Activated T-helper 17 cell treated with anti-CD3 and anti-CD28 coated beads, Interleukin-2, amount 50 U/mL, for 72 hours (primary cell): ENCODE results near the gene PLCXD1. TPM values are rescaled to one million over a fixed set of nuclear protein-coding genes. Genes with fewer than 3 reads are reported as not detected.
"Not testable (repeated sequence)": the region's sequence is repeated elsewhere in the genome, so short reads cannot be mapped to it uniquely, and the experiment has no call there.

Experiments
- ATAC-seq: fragments of 150-1000 bp; cut with Tn5 transposase; replicated peaks from 2 replicates; pipeline ENCODE4 v1.10.0; 2021; ENCODE audit warnings: mild to moderate bottlenecking, moderate library complexity
- H3K27ac Mint-ChIP-seq: one replicate; pipeline ENCODE4 v1.8.0; 2022; ENCODE audit warnings: mixed read lengths
- H3K27me3 Mint-ChIP-seq: one replicate; pipeline ENCODE4 v1.8.0; 2022; ENCODE audit warnings: mixed read lengths
- H3K36me3 Mint-ChIP-seq: one replicate; pipeline ENCODE4 v1.8.0; 2022; ENCODE audit warnings: low read depth, mild to moderate bottlenecking, mixed read lengths
- H3K4me1 Mint-ChIP-seq: one replicate; pipeline ENCODE4 v1.8.0; 2022; ENCODE audit warnings: mixed read lengths
- H3K4me3 Mint-ChIP-seq: one replicate; pipeline ENCODE4 v1.8.0; 2022; ENCODE audit warnings: mild to moderate bottlenecking, mixed read lengths
- H3K9me3 Mint-ChIP-seq: one replicate; pipeline ENCODE4 v1.8.0; 2022; ENCODE audit warnings: mixed read lengths
- total RNA-seq, 2 donors: library from RNA; stranded (reverse); gene quantifications; one replicate each; pipeline ENCODE4 v1.2.3, GENCODE V29; 2022

PLCXD1 gene
- 10 to 100 TPM; 53.0 to 96.2 TPM for total RNA-seq

- Mint-ChIP-seq H3K27me3 (no peaks in the 10 kb centered on the region), H3K9me3 (no peaks in the 10 kb centered on the region), H3K36me3 (peaks cover 24% of the 10 kb centered on the region), H3K4me1 (peaks cover 9% of the 10 kb centered on the region), H3K4me3 (peak within 1 kb of the TSS; percentile 88), H3K27ac (no peak within 1 kb of the TSS)
- ATAC-seq, result no peak
Observed at GRCh38 chrX:281166-281999, at the start of gene PLCXD1. PLCXD1 (plus strand) TSS chrX:281381; CDS start chrX:284188, 2,807 bp downstream.

GRCh38 chrX:231637-232277 is 49.4 kb upstream of the PLCXD1 start:
- H3K9me3 Mint-ChIP-seq, result not testable (repeated sequence)

GRCh38 chrX:232278-232655 is 48.9 kb upstream of the PLCXD1 start:
- H3K4me3 Mint-ChIP-seq, H3K27ac Mint-ChIP-seq, H3K9me3 Mint-ChIP-seq, H3K36me3 Mint-ChIP-seq, H3K27me3 Mint-ChIP-seq, H3K4me1 Mint-ChIP-seq: not testable (repeated sequence)
- peak; percentile 50 for ATAC-seq

More at GRCh38 chrX:231637-232277, 49.4 kb upstream of the PLCXD1 start:
- H3K4me3 Mint-ChIP-seq, H3K27me3 Mint-ChIP-seq, H3K27ac Mint-ChIP-seq, H3K4me1 Mint-ChIP-seq, H3K36me3 Mint-ChIP-seq: not testable (repeated sequence)
- peak; percentile 92 for ATAC-seq

- H3K4me3 Mint-ChIP-seq, H3K27me3 Mint-ChIP-seq, H3K9me3 Mint-ChIP-seq, H3K4me1 Mint-ChIP-seq, ATAC-seq, H3K27ac Mint-ChIP-seq, H3K36me3 Mint-ChIP-seq: not testable (repeated sequence)
Observed at GRCh38 chrX:236201-236600, 45.0 kb upstream of the PLCXD1 start.

GRCh38 chrX:250965-251364 is 30.2 kb upstream of the PLCXD1 start:
- Mint-ChIP-seq H3K27me3 (no peaks in the 10 kb centered on the region), H3K36me3 (no peaks in the 10 kb centered on the region), H3K9me3 (peaks cover 5% of the 10 kb centered on the region), H3K27ac (peak overlapping the region; percentile 91), H3K4me1 (peaks cover 13% of the 10 kb centered on the region), H3K4me3 (peak overlapping the region; percentile 45)
- ATAC-seq, result no peak

GRCh38 chrX:251396-252243 is 29.6 kb upstream of the PLCXD1 start:
- H3K4me3 Mint-ChIP-seq, result peak overlapping the region; percentile 45
- H3K27me3 Mint-ChIP-seq, H3K9me3 Mint-ChIP-seq, H3K36me3 Mint-ChIP-seq, ATAC-seq: not testable (repeated sequence)
- H3K4me1 Mint-ChIP-seq, result peaks cover 13% of the 10 kb centered on the region
- H3K27ac Mint-ChIP-seq, result peak overlapping the region; percentile 91

GRCh38 chrX:252244-252956 is 28.8 kb upstream of the PLCXD1 start:
- Mint-ChIP-seq H3K4me1 (peaks cover 13% of the 10 kb centered on the region), H3K36me3 (no peaks in the 10 kb centered on the region), H3K27me3 (no peaks in the 10 kb centered on the region), H3K9me3 (peaks cover 5% of the 10 kb centered on the region), H3K4me3 (no peak overlapping the region), H3K27ac (peak overlapping the region; percentile 5)
- ATAC-seq, result no peak

- Mint-ChIP-seq H3K9me3 (peaks cover 5% of the 10 kb centered on the region), H3K4me1 (peaks cover 13% of the 10 kb centered on the region), H3K4me3 (no peak overlapping the region), H3K27me3 (no peaks in the 10 kb centered on the region), H3K27ac (peak overlapping the region; percentile 5), H3K36me3 (no peaks in the 10 kb centered on the region)
- ATAC-seq, result no peak
Observed at GRCh38 chrX:252957-253291, 28.3 kb upstream of the PLCXD1 start.

- Mint-ChIP-seq H3K36me3 (no peaks in the 10 kb centered on the region), H3K27me3 (no peaks in the 10 kb centered on the region), H3K4me1 (peaks cover 13% of the 10 kb centered on the region), H3K4me3 (no peak overlapping the region), H3K27ac (no peak overlapping the region), H3K9me3 (peaks cover 5% of the 10 kb centered on the region)
- no peak for ATAC-seq
Observed at GRCh38 chrX:253451-254297, 27.5 kb upstream of the PLCXD1 start.

- no peaks in the 10 kb centered on the region for H3K36me3 Mint-ChIP-seq
- H3K27me3 Mint-ChIP-seq, result no peaks in the 10 kb centered on the region
- H3K4me1 Mint-ChIP-seq, result peaks cover 13% of the 10 kb centered on the region
- H3K4me3 Mint-ChIP-seq, result no peak overlapping the region
- H3K9me3 Mint-ChIP-seq, result peaks cover 5% of the 10 kb centered on the region
- no peak overlapping the region for H3K27ac Mint-ChIP-seq
- ATAC-seq, result no peak
Observed at GRCh38 chrX:254630-255215, 26.5 kb upstream of the PLCXD1 start.

GRCh38 chrX:255923-256331 is 25.3 kb upstream of the PLCXD1 start:
- ATAC-seq, result no peak
- Mint-ChIP-seq H3K9me3 (peaks cover 5% of the 10 kb centered on the region), H3K4me3 (no peak overlapping the region), H3K36me3 (no peaks in the 10 kb centered on the region), H3K27ac (no peak overlapping the region), H3K4me1 (peaks cover 12% of the 10 kb centered on the region), H3K27me3 (no peaks in the 10 kb centered on the region)

GRCh38 chrX:257054-257453 is 24.1 kb upstream of the PLCXD1 start:
- not testable (repeated sequence) for H3K27ac Mint-ChIP-seq, H3K4me3 Mint-ChIP-seq, H3K9me3 Mint-ChIP-seq, H3K4me1 Mint-ChIP-seq, ATAC-seq, H3K27me3 Mint-ChIP-seq, H3K36me3 Mint-ChIP-seq

- Mint-ChIP-seq H3K27me3 (no peaks in the 10 kb centered on the region), H3K36me3 (no peaks in the 10 kb centered on the region), H3K4me1 (no peaks in the 10 kb centered on the region), H3K4me3 (no peak overlapping the region), H3K9me3 (peaks cover under 1% of the 10 kb centered on the region), H3K27ac (no peak overlapping the region)
- no peak for ATAC-seq
Observed at GRCh38 chrX:257681-258289, 23.4 kb upstream of the PLCXD1 start.
